NB4 (cell line): Measurements from ENCODE around the gene SLC39A3.
"Not testable (repeated sequence)": the region's sequence is repeated elsewhere in the genome, so short reads cannot be mapped to it uniquely, and the experiment has no call there.

Experiments used
- DNase-seq: peaks from one replicate; pipeline ENCODE4 v3.0.0; 2010; ENCODE audit warnings: low read depth
- H3K4me3 ChIP-seq: one replicate; pipeline ENCODE4 v1.5.1; 2011; ENCODE audit warnings: mild to moderate bottlenecking, low read depth, low read length, moderate library complexity
- CTCF ChIP-seq: IDR thresholded peaks from one replicate; pipeline ENCODE4 v1.5.1; 2012; ENCODE audit warnings: low read depth, low read length
- MAX ChIP-seq: IDR thresholded peaks from 2 replicates; pipeline ENCODE4 v1.6.1; 2011; ENCODE audit warnings: low read depth, low read length
- MYC ChIP-seq: IDR thresholded peaks from 2 replicates; pipeline ENCODE4 v1.6.1; 2011; ENCODE audit warnings: low read depth, low read length
- POLR2A ChIP-seq: IDR thresholded peaks from 2 replicates; pipeline ENCODE4 v1.6.1; 2011; ENCODE audit warnings: mild to moderate bottlenecking; ENCODE audit not compliant: insufficient read length; ENCODE audit errors: extremely low read depth

Gene SLC39A3

GRCh38 chr19:2716275-2716650 is 23.6 kb downstream of the SLC39A3 start:
- TF ChIP-seq MYC (no peak), POLR2A (no peak), MAX (no peak), CTCF (no peak)
- no peak for DNase-seq
- H3K4me3 ChIP-seq = no peak overlapping the region

GRCh38 chr19:2715470-2716274 is 24.1 kb downstream of the SLC39A3 start:
- no peak for DNase-seq
- TF ChIP-seq POLR2A (no peak), CTCF (no peak), MYC (no peak), MAX (no peak)
- H3K4me3 ChIP-seq = no peak overlapping the region

GRCh38 chr19:2714531-2715269 is 25.1 kb downstream of the SLC39A3 start:
- no peak overlapping the region for H3K4me3 ChIP-seq
- DNase-seq = no peak
- TF ChIP-seq POLR2A (no peak), MAX (no peak), CTCF (no peak)

GRCh38 chr19:2714102-2714501 is 25.7 kb downstream of the SLC39A3 start:
- DNase-seq, H3K4me3 ChIP-seq: not testable (repeated sequence)

GRCh38 chr19:2713170-2713569 is 26.6 kb downstream of the SLC39A3 start:
- H3K4me3 ChIP-seq, DNase-seq: not testable (repeated sequence)

GRCh38 chr19:2711875-2712205 is 28.0 kb downstream of the SLC39A3 start:
- no peak overlapping the region for H3K4me3 ChIP-seq
- DNase-seq = no peak
- no peak for TF ChIP-seq MYC
- no peak for TF ChIP-seq MAX
- no peak for TF ChIP-seq POLR2A
- no peak for TF ChIP-seq CTCF
